ENCODE measurements around the gene CEACAM3. TPM values are rescaled to one million over a fixed set of nuclear protein-coding genes. Genes with fewer than 3 reads are reported as not detected.

CEACAM3 gene
- total and polyA plus RNA-seq, 9 of the 15 experiments (the other 6 are each of a cell fraction or from before 2014, with no cell fraction given), result not detected

DNA sequence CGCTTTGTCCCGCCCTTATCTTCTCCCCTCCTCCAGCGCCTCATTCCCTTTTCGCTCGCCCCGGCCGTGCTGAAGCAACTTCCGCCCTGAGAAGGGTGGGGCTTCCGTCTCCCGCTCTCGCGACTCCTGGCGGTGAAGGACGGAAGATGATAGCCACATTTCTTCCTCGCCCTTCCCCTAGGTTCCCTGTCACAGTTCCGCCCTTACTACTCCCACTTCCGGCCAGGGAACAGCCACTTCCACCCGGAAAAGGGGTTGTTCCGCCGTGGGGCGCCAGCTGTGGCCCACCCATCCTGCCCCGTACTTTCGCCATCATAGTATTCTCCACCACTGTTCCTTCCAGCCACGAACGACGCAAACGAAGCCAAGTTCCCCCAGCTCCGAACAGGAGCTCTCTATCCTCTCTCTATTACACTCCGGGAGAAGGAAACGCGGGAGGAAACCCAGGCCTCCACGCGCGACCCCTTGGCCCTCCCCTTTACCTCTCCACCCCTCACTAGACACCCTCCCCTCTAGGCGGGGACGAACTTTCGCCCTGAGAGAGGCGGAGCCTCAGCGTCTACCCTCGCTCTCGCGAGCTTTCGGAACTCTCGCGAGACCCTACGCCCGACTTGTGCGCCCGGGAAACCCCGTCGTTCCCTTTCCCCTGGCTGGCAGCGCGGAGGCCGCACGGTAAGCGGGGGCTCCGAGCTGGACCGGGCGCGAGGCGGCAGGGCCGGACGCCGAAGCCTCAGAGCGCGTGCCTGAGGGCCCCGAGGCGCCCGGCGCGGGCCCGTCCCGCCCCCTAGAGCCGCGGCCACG, 63.4 kb downstream of the CEACAM3 start, which contains the start of gene RPS19 (continued):
- TF ChIP-seq CREM (IDR thresholded peaks at IDR 0.05; ENCODE audit: low read depth) (peak; percentile 92), CBFB (CRISPR knock-in tag; IDR thresholded peaks at IDR 0.05) (peak; percentile 78; the same call in 1 of the 2 replicates), ZFP30 (CRISPR knock-in tag; IDR thresholded peaks at IDR 0.05; ENCODE audit: borderline replicate concordance) (no peak), ZNF395 (CRISPR knock-in tag; IDR thresholded peaks at IDR 0.05) (peak; percentile 87), TEAD1 (CRISPR knock-in tag; IDR thresholded peaks at IDR 0.05) (peak in 1 of 2 experiments; percentile 77; a peak in 2 of 4 replicates), EGR1 (conservative IDR thresholded peaks at IDR 0.05) (peak; percentile 32), ZNF586 (CRISPR knock-in tag; conservative IDR thresholded peaks at IDR 0.05) (peak; percentile 83), ZMIZ1 (IDR thresholded peaks at IDR 0.05; ENCODE audit: low read depth in 2 of 2, low read length in 2 of 2) (no peak), KDM2B (CRISPR knock-in tag; IDR thresholded peaks at IDR 0.05) (no peak), SMARCA5 (IDR thresholded peaks at IDR 0.05) (peak; percentile 91), MYNN (IDR thresholded peaks at IDR 0.05) (0 out of 2 replicates have a peak, but pooled peaks have one; percentile 25), MYNN (CRISPR knock-in tag; IDR thresholded peaks at IDR 0.05) (no peak), ZBTB7A (IDR thresholded peaks at IDR 0.05; ENCODE audit: borderline replicate concordance, control insufficient read depth, low read depth, low read length) (peak; percentile 84), ZNF140 (CRISPR knock-in tag; IDR thresholded peaks at IDR 0.05) (no peak), DPF2 (IDR thresholded peaks at IDR 0.05) (peak; percentile 81)
- TF ChIP-seq, protein P1, sequence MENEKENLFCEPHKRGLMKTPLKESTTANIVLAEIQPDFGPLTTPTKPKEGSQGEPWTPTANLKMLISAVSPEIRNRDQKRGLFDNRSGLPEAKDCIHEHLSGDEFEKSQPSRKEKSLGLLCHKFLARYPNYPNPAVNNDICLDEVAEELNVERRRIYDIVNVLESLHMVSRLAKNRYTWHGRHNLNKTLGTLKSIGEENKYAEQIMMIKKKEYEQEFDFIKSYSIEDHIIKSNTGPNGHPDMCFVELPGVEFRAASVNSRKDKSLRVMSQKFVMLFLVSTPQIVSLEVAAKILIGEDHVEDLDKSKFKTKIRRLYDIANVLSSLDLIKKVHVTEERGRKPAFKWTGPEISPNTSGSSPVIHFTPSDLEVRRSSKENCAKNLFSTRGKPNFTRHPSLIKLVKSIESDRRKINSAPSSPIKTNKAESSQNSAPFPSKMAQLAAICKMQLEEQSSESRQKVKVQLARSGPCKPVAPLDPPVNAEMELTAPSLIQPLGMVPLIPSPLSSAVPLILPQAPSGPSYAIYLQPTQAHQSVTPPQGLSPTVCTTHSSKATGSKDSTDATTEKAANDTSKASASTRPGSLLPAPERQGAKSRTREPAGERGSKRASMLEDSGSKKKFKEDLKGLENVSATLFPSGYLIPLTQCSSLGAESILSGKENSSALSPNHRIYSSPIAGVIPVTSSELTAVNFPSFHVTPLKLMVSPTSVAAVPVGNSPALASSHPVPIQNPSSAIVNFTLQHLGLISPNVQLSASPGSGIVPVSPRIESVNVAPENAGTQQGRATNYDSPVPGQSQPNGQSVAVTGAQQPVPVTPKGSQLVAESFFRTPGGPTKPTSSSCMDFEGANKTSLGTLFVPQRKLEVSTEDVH (IDR thresholded peaks at IDR 0.05; ENCODE audit: low read depth, partially characterized antibody), result peak; percentile 100
- TF ChIP-seq, protein P2, sequence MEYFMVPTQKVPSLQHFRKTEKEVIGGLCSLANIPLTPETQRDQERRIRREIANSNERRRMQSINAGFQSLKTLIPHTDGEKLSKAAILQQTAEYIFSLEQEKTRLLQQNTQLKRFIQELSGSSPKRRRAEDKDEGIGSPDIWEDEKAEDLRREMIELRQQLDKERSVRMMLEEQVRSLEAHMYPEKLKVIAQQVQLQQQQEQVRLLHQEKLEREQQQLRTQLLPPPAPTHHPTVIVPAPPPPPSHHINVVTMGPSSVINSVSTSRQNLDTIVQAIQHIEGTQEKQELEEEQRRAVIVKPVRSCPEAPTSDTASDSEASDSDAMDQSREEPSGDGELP (CRISPR knock-in tag; IDR thresholded peaks at IDR 0.05; ENCODE audit: borderline replicate concordance), result peak; percentile 98
- TF ChIP-seq, protein P3, sequence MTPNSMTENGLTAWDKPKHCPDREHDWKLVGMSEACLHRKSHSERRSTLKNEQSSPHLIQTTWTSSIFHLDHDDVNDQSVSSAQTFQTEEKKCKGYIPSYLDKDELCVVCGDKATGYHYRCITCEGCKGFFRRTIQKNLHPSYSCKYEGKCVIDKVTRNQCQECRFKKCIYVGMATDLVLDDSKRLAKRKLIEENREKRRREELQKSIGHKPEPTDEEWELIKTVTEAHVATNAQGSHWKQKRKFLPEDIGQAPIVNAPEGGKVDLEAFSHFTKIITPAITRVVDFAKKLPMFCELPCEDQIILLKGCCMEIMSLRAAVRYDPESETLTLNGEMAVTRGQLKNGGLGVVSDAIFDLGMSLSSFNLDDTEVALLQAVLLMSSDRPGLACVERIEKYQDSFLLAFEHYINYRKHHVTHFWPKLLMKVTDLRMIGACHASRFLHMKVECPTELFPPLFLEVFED (CRISPR knock-in tag; conservative IDR thresholded peaks at IDR 0.05), result peak; percentile 92

Data from K562 (cell line).